GM19468 (cell line): ENCODE data around the gene DNAH8.

Experiments used
- ATAC-seq: cut with Tn5 transposase; IDR thresholded peaks from one replicate; pipeline ENCODE4 v1.9.1; 2021; ENCODE audit warnings: mild to moderate bottlenecking, moderate library complexity, moderate number of reproducible peaks; ENCODE audit not compliant: unreplicated experiment; ENCODE audit errors: extremely low read depth

DNAH8 gene

DNA sequence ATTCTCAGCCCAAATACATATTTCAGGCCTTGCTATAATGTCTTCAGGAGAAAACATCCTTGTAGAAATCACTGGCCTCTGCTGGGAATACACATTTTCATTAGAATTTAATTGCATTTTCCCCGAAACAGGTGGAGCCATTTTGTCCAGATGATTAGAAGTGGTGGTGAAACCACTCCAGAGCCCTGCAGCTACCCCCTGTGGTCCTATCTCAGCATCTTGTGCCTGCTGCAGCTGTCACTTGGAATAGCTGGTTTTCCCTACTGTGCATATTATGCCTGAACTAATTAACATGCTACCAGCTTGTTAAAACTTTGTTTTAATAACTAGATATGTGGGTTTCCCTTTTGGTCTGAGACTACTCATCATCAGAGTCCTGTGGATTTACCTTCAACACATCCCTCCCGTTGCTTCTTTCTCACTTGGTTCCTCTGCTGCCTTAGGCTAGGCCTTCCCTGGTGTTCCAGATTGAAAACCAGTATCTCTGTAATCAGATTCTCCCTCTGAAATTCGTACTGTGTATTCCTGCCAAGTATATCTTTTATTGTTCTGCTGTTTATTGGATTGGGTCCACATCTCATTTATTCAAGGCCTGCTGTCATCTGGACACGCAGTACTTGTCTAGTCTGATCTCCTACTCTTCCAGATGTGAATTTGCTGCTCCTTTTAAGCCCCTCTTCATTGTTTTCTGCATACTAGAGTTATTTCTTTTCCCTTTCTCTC lies 15.2 kb downstream of the DNAH8 start:
- ATAC-seq = no peak

- ATAC-seq = no peak
These were observed 21.8 kb downstream of the DNAH8 start for GRCh38 chr6:38736951-38737350.

DNA sequence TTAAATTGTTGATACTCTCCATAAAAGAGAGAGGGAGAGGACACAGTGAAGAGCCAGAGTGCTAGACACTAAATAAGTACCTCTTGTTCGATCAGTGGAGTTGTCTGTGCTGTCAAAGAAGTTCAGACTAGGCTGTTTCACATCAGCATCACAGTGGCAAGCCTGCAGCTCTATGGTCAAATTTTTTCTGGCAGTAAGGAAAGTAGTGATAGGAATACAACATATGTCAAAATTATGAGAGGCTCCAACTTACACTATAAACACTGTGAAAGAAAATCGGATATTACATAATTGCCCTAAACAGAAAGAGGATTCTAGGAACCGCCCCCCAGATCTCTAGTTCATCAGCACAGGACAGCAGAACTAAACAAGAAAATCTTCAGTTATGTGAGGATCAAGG lies 23.1 kb downstream of the DNAH8 start:
- no peak for ATAC-seq

DNA sequence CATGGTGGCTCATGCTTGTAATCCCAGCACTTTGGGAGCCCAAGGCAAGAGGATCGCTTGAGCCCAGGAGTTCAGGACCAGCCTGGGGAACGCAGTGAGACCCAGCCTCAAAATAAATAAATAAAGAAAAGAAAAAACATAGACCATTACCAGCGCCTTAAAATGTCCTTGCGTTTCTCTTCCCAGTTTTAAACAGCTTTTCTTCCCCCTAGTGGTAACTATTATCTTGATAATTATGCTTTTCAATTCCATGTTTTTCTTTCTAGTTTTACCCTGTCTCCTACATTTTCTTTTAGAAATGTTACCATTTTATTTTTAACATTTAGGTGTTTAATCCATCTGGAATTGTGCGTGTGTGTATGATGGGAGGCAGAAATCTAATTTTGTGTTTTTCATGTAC lies 24.4 kb downstream of the DNAH8 start:
- ATAC-seq = no peak

- ATAC-seq = no peak
These were observed 34.4 kb downstream of the DNAH8 start for GRCh38 chr6:38749473-38749872.

DNA sequence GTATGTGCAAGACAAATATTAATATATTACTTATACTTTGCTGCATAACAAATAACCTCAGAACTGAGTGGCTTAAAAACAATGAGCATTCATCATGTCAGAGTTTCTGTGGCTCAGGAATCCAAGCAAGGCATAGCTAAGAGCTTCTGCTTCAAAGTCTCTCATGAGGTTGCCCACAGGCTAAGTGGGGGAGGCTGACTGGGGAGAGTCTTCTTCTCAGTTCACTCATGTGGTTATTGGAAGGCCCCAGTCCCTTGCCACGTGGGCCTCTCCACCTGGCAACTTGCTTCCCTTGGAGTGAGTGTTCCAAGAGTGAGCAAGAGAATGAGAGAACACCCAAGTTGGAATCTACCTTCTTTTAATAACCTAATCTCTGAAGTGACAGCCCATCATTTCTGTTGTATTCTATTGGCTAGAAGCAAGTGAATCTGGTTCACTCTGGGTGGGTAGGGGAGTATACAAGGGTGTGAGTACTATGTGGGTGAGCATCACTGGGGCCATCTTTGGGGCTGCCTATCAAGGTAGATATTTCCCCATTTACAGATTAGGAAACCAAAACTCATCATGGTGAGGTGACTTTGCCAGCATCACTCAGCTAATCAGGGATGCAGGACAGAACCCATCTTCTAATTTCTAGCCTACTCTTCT lies 36.0 kb downstream of the DNAH8 start:
- no peak for ATAC-seq

- no peak for ATAC-seq
These were observed 38.6 kb downstream of the DNAH8 start for GRCh38 chr6:38753707-38754106.

DNA sequence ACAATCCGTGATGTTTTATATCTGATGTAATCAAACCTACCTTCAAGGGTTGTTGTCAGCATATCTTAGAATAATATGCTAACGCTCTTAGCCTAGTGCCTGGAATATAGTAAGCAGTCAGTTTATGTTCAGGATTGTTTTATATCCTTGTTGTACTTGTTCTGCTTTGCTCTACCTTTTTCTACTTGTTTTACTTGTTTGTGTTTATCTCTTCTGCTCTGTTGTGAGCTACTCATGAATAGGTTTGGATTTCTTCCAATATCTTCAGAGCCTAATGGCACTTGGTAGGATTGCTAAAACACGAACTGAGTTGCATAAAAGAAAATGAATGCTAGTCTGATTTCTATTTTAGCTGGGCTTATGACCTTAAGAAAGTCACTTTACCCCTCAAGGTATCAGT lies 40.1 kb downstream of the DNAH8 start:
- ATAC-seq = no peak

DNA sequence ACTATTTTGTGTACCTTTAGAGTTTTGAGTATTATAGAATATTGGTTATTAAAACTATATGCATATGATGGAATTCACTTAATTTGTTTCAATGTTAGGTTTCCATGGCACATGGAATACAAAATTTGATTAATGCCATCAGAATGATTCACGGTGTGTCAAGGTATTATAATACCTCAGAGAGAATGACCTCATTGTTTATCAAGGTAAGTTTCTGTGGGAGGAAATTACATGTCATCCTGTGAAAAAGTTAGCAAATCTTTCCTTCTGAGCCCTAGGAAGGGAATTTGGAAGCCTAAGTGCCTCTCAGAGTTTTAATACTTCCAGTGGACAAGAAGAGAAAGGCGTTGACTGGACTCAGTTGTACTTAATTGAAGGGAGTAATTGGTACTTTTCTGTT lies 40.8 kb downstream of the DNAH8 start:
- ATAC-seq = no peak

GRCh38 chr6:38760097-38760496 lies 45.0 kb downstream of the DNAH8 start:
- ATAC-seq = no peak

DNA sequence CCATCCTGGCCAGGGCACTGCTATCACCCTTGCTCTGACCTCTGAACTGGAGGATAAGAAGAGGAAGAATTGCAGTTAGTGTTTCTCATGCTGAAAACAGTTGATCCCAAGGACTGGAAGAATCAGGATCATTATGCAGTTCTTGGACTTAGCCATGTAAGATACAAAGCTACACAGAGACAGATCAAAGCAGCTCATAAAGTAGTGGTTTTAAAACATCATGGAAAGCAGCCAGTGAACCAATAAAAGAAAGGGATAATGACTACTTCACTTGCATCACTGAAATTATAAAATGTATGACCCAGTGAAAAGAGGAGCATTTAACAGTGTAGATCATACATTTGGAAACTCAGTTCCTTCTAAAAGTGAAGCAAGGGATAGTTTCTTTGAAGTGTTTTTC lies 47.7 kb downstream of the DNAH8 start:
- no peak for ATAC-seq

DNA sequence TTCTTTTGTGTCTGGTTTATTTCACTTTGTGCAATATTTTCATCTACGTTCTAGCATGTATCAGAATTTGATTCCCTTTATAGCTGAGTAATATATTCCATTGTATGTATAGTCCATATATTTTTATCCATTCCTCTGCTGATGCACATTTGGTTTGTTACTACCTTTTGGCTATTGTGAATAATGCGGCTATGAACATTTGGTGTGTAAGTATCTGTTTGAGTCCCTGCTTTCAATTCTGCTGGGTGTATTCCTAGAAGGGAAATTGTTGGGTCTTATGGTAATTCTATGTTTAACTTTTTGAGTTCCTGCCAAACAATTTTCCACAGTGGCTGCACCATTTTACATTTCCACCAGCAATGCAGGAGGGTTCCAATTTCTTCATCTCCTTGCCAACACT lies 52.4 kb downstream of the DNAH8 start:
- no peak for ATAC-seq

- ATAC-seq = no peak
These were observed 58.2 kb downstream of the DNAH8 start for GRCh38 chr6:38773338-38773737.

DNA sequence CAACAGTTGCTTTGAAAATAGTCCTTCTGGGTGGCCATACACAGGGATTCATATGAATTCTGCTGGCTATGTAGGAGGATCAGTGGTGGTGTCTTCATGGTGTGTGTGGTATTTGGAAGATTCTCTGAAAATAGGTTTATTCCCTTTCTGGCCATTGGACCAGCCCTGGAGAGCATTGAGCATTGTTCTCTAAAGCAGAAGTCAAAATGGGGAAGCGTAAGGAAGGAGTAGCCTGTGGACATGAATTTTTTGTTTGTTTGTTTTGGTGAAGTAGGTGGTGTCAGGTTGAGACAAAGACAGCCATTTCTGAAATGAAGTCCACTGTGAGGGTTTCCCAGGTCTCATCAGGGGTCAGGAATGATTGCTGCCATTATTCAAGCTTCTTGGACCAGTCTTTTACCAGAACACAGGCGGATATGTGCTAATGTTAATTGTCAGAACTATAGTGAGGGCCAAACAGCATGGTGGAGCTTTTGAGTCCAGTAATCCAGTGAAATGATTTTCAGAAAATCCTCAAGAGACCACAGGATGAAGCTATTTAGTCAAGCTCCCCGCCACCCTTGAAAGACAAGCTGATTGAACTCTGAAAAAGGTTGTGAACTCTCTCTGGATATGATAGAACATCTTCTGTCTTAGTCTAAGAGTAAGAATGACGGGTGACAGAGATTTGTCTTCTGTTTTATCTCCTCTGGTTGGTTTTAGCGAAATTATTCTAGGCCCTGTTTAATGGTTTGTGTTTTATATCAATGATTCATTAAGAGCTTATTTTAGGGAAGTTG lies 60.0 kb downstream of the DNAH8 start:
- no peak for ATAC-seq

- no peak for ATAC-seq
These were observed 60.8 kb downstream of the DNAH8 start for GRCh38 chr6:38775870-38776269.

GRCh38 chr6:38776515-38776914 lies 61.4 kb downstream of the DNAH8 start:
- ATAC-seq = no peak

GRCh38 chr6:38779310-38780062 lies 64.4 kb downstream of the DNAH8 start:
- no peak for ATAC-seq

DNA sequence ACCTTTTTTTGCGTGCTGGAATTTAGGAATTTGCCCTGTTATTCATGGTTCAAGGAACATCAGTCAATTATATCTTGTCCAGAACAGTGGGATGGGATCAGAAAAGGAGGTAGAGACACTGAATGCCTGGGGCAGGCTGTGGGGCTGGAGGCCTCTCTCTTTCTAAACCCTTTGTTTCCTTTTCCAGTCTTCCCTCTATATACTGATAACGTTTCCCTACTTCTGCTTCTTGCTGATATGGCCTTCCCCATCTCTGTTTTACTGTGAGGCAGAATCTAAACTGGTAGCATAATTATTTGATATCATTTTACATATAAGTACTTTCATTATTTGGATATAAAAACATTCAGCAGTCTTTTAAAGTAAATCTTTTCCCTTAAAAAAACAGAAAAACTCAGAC lies 67.5 kb downstream of the DNAH8 start:
- ATAC-seq = no peak

GRCh38 chr6:38783443-38784228 lies 68.5 kb downstream of the DNAH8 start:
- no peak for ATAC-seq
